ENCODE results near the gene SLCO1A2. TPM values are rescaled to one million over a fixed set of nuclear protein-coding genes. Genes with fewer than 3 reads are reported as not detected.

The SLCO1A2 gene
- total RNA-seq, 1 donor = 0.86 TPM

- DNase-seq (ENCODE audit: low read depth) = no peak
- TF ChIP-seq CTCF (IDR thresholded peaks at IDR 0.05; ENCODE audit: insufficient read depth, low read depth, low read length) = no peak
- no peak overlapping the region for H3K4me3 ChIP-seq (ENCODE audit: low read depth, low read length)
Observed at GRCh38 chr12:21264232-21264631, 70.5 kb downstream of the SLCO1A2 start.

GRCh38 chr12:21257172-21257571 lies 77.5 kb downstream of the SLCO1A2 start:
- H3K4me3 ChIP-seq (ENCODE audit: low read depth, low read length) = no peak overlapping the region
- no peak for TF ChIP-seq CTCF (IDR thresholded peaks at IDR 0.05; ENCODE audit: insufficient read depth, low read depth, low read length)
- no peak for DNase-seq (ENCODE audit: low read depth)

GRCh38 chr12:21252070-21252469 lies 82.6 kb downstream of the SLCO1A2 start:
- no peak for TF ChIP-seq CTCF (IDR thresholded peaks at IDR 0.05; ENCODE audit: insufficient read depth, low read depth, low read length)
- H3K4me3 ChIP-seq (ENCODE audit: low read depth, low read length) = no peak overlapping the region
- DNase-seq (ENCODE audit: low read depth) = no peak

- H3K4me3 ChIP-seq (ENCODE audit: low read depth, low read length) = no peak overlapping the region
- no peak for DNase-seq (ENCODE audit: low read depth)
Observed at GRCh38 chr12:21248679-21249078, 86.0 kb downstream of the SLCO1A2 start.

GRCh38 chr12:21239866-21240265 lies 94.9 kb downstream of the SLCO1A2 start:
- DNase-seq (ENCODE audit: low read depth) = no peak
- H3K4me3 ChIP-seq (ENCODE audit: low read depth, low read length) = no peak overlapping the region
- TF ChIP-seq CTCF (IDR thresholded peaks at IDR 0.05; ENCODE audit: insufficient read depth, low read depth, low read length) = no peak

More at GRCh38 chr12:21248679-21249078, 86.0 kb downstream of the SLCO1A2 start:
- TF ChIP-seq CTCF (IDR thresholded peaks at IDR 0.05; ENCODE audit: insufficient read depth, low read depth, low read length) = no peak

GRCh38 chr12:21234395-21234794 lies 100.3 kb downstream of the SLCO1A2 start:
- H3K4me3 ChIP-seq (ENCODE audit: low read depth, low read length) = no peak overlapping the region
- no peak for DNase-seq (ENCODE audit: low read depth)
- TF ChIP-seq CTCF (IDR thresholded peaks at IDR 0.05; ENCODE audit: insufficient read depth, low read depth, low read length) = no peak

GRCh38 chr12:21223930-21224329 lies 110.8 kb downstream of the SLCO1A2 start:
- DNase-seq (ENCODE audit: low read depth) = no peak
- TF ChIP-seq CTCF (IDR thresholded peaks at IDR 0.05; ENCODE audit: insufficient read depth, low read depth, low read length) = no peak
- H3K4me3 ChIP-seq (ENCODE audit: low read depth, low read length) = no peak overlapping the region
